ENCODE data around the gene IPPK. TPM values are rescaled to one million over a fixed set of nuclear protein-coding genes. Genes with fewer than 3 reads are reported as not detected.
A peak's percentile ranks its signal among the peaks of the same experiment; 100 is the strongest.

IPPK gene
- total RNA-seq, 1 donor from 2014 or later = 8.1 TPM

GRCh38 chr9:92640398-92641091, 29.4 kb downstream of the IPPK start:
- Mint-ChIP-seq H3K36me3 (peaks cover 17% of the 10 kb centered on the region), H3K27ac (peak overlapping the region; percentile 91), H3K27me3 (no peaks in the 10 kb centered on the region), H3K4me3 (no peak overlapping the region), H3K9me3 (no peaks in the 10 kb centered on the region), H3K4me1 (ENCODE audit: unreplicated experiment) (peaks cover 4% of the 10 kb centered on the region)
- no peak for TF ChIP-seq CTCF (conservative IDR thresholded peaks at IDR 0.05)
- DNase-seq (ENCODE audit: extremely low spot score, unreplicated experiment) = peak; percentile 34

GRCh38 chr9:92639791-92640271, 30.1 kb downstream of the IPPK start:
- Mint-ChIP-seq H3K27me3 (no peaks in the 10 kb centered on the region), H3K9me3 (no peaks in the 10 kb centered on the region), H3K4me3 (no peak overlapping the region), H3K36me3 (peaks cover 11% of the 10 kb centered on the region), H3K27ac (no peak overlapping the region), H3K4me1 (ENCODE audit: unreplicated experiment) (peaks cover 4% of the 10 kb centered on the region)
- no peak for TF ChIP-seq CTCF (conservative IDR thresholded peaks at IDR 0.05)
- DNase-seq (ENCODE audit: extremely low spot score, unreplicated experiment) = peak; percentile 48

GRCh38 chr9:92639124-92639523, 30.8 kb downstream of the IPPK start:
- no peaks in the 10 kb centered on the region for H3K9me3 Mint-ChIP-seq
- no peak overlapping the region for H3K27ac Mint-ChIP-seq
- TF ChIP-seq CTCF (conservative IDR thresholded peaks at IDR 0.05) = no peak
- H3K4me1 Mint-ChIP-seq (ENCODE audit: unreplicated experiment) = peaks cover 7% of the 10 kb centered on the region
- no peak overlapping the region for H3K4me3 Mint-ChIP-seq
- peaks cover 10% of the 10 kb centered on the region for H3K36me3 Mint-ChIP-seq
- DNase-seq (ENCODE audit: extremely low spot score, unreplicated experiment) = peak; percentile 27
- H3K27me3 Mint-ChIP-seq = no peaks in the 10 kb centered on the region

- no peak for TF ChIP-seq CTCF (conservative IDR thresholded peaks at IDR 0.05)
- Mint-ChIP-seq H3K27me3 (no peaks in the 10 kb centered on the region), H3K4me1 (ENCODE audit: unreplicated experiment) (peaks cover 7% of the 10 kb centered on the region), H3K36me3 (peaks cover 10% of the 10 kb centered on the region), H3K9me3 (no peaks in the 10 kb centered on the region), H3K27ac (no peak overlapping the region), H3K4me3 (no peak overlapping the region)
- DNase-seq (ENCODE audit: extremely low spot score, unreplicated experiment) = peak; percentile 51
These were observed 31.3 kb downstream of the IPPK start for GRCh38 chr9:92638621-92639101.

- Mint-ChIP-seq H3K9me3 (no peaks in the 10 kb centered on the region), H3K36me3 (peaks cover 10% of the 10 kb centered on the region), H3K27me3 (no peaks in the 10 kb centered on the region), H3K4me1 (ENCODE audit: unreplicated experiment) (peaks cover 7% of the 10 kb centered on the region), H3K27ac (no peak overlapping the region), H3K4me3 (no peak overlapping the region)
- no peak for TF ChIP-seq CTCF (conservative IDR thresholded peaks at IDR 0.05)
- DNase-seq (ENCODE audit: extremely low spot score, unreplicated experiment) = no peak
These were observed 31.9 kb downstream of the IPPK start for GRCh38 chr9:92637886-92638620.

Data from type B pancreatic cell (in vitro differentiated cells).